HG03432 (cell line): ENCODE measurements around the gene PDIA2.
A peak's percentile ranks its signal among the peaks of the same experiment; 100 is the strongest.
"Not testable (repeated sequence)": the region's sequence is repeated elsewhere in the genome, so short reads cannot be mapped to it uniquely, and the experiment has no call there.

Experiments
- ATAC-seq: cut with Tn5 transposase; IDR thresholded peaks from one replicate; pipeline ENCODE4 v1.9.1; 2021; ENCODE audit warnings: mild to moderate bottlenecking, moderate library complexity; ENCODE audit not compliant: unreplicated experiment

Gene PDIA2

DNA sequence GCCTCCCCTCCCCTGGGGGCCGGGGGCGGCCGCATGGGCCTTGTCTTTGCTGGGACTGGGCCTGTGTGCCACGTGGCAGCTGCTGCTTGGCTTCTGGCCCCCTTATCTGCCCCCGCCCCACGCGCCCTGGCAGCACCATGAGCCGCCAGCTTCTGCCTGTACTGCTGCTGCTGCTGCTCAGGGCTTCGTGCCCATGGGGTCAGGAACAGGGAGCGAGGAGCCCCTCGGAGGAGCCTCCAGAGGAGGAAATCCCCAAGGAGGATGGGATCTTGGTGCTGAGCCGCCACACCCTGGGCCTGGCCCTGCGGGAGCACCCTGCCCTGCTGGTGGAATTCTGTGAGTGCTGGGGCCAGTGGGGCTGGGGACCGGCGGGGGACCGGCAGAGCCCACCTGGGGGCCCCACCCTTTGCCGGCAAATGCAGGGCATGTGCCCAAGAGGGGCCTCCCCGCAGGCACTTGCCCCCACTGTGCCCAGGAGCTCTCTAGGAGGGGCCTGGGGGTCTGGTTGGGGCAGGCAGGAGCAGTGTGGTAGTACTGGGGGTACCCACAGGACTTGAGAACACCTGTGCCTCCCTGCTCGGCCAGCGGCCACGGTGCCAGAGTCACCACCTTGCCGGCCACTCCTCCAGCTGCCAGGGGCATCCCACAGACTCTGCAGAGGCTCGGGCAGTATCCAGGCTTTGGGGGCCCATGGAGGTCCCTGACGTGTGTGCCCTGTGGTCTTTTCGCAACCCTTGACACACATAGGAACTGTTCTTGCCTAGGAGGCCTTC, at the start of gene PDIA2:
TSS of gene PDIA2 (plus strand) at position 132 of the 773 bp plus-strand sequence. CDS start at position 138, 6 bp downstream.
- no peak for ATAC-seq

DNA sequence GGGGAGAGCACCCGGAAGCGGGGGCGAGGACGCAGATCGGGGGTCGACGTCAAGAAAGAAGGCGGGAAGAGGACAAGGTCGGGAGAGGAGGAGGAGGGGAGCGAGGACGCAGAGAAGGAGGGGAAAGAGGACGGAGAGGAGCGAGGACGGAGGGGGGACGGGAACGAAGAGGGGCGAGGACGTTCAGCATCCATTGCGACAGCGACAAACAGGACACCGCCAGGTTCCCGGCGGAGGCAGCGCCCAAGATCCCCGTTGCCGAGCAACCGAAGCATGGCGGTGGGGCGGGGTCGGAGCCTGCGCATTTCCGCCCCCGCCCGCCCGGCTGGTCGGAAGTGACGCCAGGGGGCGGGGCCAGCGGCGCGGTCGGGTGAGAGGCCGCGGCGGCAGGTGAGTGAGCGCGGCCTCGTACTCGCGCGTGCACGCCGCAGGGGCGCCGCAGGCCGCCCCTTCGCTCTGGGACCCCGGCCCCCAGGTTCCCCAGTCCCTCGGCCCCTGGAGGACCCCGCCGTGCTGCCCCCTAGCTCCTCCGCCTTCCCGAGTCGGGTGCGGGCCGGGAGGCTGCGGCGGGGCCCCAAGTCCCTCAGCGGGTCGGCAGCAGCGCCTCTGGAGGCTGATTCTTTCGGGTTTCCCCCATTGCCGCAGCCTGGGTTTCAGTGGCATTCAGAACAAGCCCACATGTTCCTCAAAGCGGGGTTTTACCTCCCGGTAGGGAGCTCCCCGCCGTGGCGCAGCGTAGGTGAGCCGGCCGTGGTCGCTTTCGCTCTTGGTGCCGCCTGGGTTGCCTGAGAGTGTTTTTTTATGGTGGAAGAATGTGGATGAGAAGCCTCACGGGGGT, 48.3 kb upstream of the PDIA2 start, which contains the start of gene FAM234A:
TSS of gene FAM234A (plus strand) at position 354 of the 838 bp plus-strand sequence. CDS start 19,593 bp downstream, outside the sequence.
- peak; percentile 82 for ATAC-seq

- no peak for ATAC-seq
These were observed 43.1 kb upstream of the PDIA2 start for GRCh38 chr16:239948-240277.

DNA sequence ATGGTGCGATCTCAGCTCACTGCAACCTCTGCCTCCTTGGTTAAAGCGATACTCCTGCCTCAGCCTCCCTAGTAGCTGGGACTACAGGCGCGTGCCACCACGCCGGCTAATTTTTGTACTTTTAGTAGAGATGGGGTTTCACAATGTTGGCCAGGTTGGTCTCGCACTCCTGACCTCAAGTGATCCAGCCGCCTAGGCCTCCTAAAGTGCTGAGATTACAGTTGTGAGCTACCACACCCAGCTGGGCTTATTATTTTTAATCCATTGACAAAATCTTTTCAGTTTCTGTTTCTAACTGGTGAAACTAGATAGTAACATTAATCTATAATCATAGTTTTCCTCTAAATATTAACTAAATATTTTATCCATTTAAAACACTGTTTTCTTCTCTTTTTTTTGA, 42.4 kb upstream of the PDIA2 start:
- no peak for ATAC-seq

- no peak for ATAC-seq
These were observed 40.7 kb upstream of the PDIA2 start for GRCh38 chr16:242281-242680.

GRCh38 chr16:243348-243747, 39.6 kb upstream of the PDIA2 start:
- no peak for ATAC-seq

- ATAC-seq, result no peak
These were observed 37.9 kb upstream of the PDIA2 start for GRCh38 chr16:245105-245504.

DNA sequence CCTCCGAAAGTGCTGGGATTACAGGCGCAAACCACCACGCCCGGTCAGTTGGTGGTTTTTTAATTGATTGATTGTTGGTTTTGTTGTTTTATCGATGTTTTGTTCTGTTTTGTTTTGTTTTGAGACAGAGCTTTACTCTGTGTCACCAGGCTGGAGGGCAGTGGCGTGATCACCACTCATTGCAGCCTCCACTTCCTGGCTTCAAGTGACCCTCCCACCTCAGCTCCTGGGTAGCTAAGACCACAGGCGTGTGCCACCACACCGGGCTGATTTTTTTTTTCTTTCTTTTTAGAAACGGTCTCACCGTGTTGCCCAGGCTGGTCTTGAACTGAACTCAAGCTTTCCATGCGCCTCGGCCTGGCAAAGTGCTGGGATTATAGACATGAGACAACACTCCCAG, 35.9 kb upstream of the PDIA2 start:
- ATAC-seq, result no peak

DNA sequence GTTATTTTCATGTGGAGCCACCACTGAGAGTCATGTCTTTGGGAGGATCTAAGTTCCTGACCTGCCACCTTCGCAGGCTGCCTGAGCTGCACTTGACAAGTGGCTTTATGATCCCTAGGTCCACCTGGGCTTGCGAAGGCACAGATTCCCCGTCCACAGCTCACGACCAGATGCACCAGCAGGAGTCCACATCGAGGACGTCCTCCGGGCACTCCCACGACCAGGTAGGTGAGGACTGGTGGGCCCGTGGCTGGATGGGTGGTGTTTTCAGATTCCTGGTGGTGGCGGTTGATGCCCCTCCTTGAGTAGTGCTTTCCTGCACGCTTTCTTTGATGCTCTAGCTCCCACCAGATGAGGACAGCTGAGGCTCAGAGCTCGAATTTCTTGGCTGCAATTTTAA, 33.5 kb upstream of the PDIA2 start:
- no peak for ATAC-seq

DNA sequence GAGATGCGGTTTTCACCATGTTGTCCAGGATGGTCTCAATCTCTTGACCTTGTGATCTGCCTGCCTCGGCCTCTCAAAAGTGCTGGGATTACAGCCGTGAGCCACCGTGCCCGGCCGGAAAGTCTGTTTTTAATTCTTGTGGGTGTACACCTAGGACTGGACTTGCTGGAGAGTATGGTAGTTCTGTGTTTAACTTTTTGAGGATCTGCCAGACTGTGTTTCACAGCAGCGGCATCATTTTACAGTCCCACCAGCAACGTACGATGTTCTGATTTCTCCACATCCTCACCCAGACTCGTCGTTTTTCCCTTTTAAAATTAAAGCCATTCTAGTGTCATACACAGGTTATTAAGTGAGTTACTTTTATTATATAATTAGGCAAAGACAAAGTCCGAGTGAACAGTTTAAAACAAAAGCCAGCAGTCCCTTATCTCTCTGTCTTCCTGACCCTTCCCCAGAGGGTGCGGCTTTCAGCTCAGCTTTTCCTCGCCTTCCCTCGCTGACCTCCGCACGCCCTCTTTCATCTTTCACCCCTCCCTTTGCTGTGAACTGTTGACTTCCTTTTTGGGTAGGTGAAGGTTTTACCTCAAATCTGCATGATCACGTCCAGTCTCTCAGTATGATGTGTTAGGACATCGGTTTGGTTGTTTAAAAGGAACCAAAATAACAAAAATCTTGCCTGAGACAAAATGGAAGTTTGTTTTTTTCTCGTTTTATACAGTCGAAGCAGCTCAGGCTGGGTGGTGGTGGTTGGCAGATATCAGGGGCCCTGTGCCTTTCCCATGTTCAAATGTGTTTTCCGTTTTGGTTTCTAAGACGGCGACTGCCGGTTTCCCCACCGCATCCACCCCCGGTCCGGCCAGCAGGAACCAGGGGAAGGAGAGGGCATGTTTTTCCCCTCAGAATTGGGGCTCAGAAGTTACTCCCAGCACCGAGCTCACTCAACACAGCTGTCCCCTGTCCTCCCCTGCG, 30.3 kb upstream of the PDIA2 start:
- ATAC-seq, result no peak

DNA sequence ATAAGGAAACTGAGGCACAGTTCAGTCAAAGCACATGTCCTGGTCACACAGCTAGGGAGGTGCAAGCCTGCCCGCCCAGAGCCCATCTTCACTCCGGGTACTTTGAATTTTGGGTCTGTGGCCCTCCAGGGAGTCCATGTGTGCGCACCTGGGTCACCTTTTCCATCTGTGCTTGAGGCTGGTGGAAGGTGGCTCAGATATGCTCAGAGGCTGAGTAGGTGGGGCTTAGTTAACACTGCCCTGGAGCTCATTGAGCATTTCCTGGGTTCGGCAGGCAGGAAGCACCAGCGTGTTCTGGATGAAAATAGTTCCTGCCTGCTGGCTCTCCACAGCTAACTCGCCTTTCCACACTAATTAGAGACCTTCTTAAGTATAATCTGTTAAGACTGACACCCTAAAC, 29.1 kb upstream of the PDIA2 start:
- ATAC-seq, result no peak

DNA sequence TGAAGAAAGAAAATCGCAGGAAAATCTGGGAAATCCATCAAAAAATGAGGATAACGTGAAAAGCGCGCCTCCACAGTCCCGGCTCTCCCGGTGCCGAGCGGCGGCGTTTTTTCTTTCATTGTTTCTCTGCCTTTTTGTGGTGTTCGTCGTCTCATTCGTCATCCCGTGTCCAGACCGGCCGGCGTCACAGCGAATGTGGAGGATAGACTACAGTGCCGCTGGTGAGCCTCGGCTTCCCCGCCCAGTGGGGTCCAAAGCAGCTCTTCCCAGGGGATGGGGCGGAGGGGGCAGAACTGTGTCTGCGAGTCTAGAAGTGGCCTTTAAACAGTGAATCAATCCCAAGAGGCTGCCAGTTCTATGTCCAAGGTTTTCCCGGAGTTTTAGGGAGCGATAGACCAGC, 28.5 kb upstream of the PDIA2 start:
- no peak for ATAC-seq

DNA sequence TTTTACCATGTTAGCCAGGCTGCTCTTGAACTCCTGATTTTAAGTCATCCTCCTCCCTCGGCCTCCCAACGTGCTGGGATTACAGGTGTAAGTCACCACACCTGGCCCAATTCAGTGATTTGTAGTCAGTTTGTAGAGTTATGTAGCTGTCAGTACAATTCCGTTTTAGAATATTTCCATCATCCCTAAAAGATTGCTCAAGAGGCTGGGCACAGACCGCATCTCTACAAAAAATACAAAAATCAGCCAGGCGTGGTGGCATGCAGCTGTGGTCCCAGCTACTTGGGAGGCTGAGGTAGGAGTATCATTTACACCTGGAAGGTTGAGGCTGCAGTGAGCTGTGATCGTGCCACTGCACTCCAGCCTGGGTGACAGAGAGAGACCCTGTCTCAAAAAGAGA, 27.8 kb upstream of the PDIA2 start:
- no peak for ATAC-seq

DNA sequence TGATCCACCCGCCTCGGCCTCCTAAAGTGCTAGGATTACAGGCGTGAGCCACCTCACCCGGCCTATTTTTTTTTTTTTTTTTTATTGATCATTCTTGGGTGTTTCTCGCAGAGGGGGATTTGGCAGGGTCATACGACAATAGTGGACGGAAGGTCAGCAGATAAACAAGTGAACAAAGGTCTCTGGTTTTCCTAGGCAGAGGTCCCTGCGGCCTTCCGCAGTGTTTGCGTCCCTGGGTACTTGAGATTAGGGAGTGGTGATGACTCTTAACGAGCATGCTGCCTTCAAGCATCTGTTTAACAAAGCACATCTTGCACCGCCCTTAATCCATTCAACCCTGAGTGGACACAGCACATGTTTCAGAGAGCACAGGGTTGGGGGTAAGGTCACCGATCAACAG, 24.9 kb upstream of the PDIA2 start:
- not testable (repeated sequence) for ATAC-seq

DNA sequence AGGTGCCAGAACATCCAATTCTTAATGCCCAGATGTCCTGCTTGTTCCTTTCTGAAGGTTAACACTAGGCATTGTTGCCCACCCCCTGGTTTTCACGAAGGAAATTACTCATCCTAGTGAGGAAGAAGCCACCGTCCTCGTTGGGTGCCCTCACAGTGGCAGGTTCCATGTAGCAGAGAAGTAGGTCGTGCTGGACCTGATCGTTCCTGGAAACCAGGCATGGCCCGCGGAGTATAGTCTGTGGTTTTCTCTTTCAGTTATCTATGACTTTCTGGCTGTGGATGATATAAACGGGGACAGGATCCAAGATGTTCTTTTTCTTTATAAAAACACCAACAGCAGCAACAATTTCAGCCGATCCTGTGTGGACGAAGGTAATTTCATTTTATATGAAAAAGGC, 23.7 kb upstream of the PDIA2 start:
- no peak for ATAC-seq

DNA sequence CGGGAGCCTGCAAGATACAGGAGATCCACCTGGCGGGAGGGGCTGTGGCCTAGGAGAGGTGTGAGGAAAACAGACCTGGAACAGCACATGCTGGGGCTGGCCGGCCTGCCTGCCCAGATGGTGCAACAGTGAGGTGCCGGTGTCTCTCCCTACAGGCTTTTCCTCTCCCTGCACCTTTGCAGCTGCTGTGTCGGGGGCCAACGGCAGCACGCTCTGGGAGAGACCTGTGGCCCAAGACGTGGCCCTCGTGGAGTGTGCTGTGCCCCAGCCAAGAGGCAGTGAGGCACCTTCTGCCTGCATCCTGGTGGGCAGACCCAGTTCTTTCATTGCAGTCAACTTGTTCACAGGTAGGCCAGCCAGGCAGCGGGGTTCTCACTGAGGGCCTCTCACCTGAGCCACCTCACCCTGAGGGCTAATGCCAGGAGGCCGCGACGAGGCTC, 23.1 kb upstream of the PDIA2 start:
- no peak for ATAC-seq

DNA sequence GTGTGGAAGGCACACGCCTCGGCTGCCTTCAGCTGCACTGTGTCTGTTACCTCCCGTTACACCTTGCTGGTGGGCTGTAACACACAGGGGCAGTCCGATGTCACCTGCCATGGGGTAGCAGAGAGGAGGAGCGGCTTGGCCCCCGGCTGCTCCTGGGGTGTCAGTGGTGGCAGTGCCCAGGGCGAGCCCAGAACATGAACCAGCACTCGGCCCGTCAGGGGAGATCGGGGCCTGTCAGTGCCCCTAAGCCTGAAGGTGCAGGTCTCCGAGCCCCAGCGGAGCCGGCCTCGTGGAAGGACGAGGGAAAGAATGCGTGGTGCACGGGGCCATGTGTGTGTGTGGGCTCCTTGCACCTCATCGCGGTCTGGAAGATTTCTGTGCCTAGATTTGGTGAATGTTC, 22.6 kb upstream of the PDIA2 start:
- no peak for ATAC-seq

DNA sequence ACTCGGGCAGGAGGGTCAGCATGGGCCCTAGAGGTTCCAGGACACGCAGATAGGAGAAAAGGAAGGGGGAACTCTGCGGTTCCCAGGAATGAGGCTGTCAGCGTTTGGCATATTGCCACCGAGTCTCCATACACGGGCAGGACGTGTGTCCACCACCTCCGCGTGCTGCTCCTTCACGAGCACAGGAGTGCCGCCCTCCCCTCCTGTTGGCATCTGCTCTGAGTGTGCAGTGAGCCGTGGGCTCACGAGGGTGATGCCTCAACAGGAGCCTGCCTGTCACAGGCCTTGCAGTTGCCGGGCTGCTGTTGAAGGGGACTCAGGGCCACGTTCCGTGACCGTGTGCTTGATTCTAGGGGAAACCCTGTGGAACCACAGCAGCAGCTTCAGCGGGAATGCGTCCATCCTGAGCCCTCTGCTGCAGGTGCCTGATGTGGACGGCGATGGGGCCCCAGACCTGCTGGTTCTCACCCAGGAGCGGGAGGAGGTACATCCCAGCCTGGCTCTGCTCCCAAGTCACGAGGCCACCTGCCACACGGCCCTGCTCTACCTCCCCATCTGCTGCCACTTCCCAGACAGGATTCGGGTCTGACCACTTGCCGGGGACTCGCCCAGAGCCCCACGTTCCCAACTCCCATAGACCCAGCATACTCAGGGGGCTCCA, 21.8 kb upstream of the PDIA2 start:
- ATAC-seq, result no peak

GRCh38 chr16:262121-262745, 20.7 kb upstream of the PDIA2 start:
- ATAC-seq, result no peak

DNA sequence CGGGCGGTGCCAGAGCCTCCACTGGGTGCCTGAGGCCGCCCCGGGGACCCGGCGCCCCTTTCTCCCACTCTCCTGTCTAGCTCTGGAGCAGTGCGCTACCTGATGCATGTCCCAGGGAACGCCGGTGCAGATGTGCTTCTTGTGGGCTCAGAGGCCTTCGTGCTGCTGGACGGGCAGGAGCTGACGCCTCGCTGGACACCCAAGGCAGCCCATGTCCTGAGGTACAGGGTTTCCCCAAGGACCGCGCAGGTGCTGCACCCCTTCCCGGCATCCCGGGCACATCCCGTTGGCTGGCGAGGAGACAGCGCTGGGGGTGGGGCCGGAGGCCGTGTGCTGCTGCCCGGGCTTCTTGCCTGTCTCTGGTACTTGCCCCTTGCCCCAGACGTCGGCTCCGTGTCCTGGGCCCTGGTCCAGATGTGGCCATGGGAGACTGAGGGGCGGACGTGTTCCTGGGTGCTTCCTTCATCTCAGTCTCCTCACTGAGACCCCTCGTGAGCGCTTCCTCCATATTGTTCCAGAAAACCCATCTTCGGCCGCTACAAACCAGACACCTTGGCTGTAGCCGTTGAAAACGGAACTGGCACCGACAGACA, 19.7 kb upstream of the PDIA2 start:
- ATAC-seq, result no peak
